KMS-11 (cell line): ENCODE results near the gene C5orf46.
"Not testable (repeated sequence)": the region's sequence is repeated elsewhere in the genome, so short reads cannot be mapped to it uniquely, and the experiment has no call there.

ENCODE experiments used
- H2AFZ ChIP-seq: fragments of 200-600 bp; sonication (generic); 2 replicates; pipeline ENCODE4 v1.6.1; 2016; ENCODE audit warnings: antibody characterized with exemption, mixed run types, low read depth
- H3K27ac ChIP-seq: fragments of 200-600 bp; sonication (generic); 2 replicates; pipeline ENCODE4 v1.6.1; 2016; ENCODE audit warnings: mild to moderate bottlenecking, mixed run types
- H3K27me3 ChIP-seq: fragments of 200-600 bp; sonication (generic); 2 replicates; pipeline ENCODE4 v1.6.1; 2017; ENCODE audit warnings: mild to moderate bottlenecking, low read depth, mixed run types, moderate library complexity; ENCODE audit not compliant: insufficient read depth
- H3K36me3 ChIP-seq: fragments of 200-600 bp; sonication (generic); 2 replicates; pipeline ENCODE4 v1.6.1; 2017; ENCODE audit warnings: mild to moderate bottlenecking, mixed run types; ENCODE audit not compliant: insufficient read depth
- H3K4me1 ChIP-seq: fragments of 200-600 bp; sonication (generic); 2 replicates; pipeline ENCODE4 v1.6.1; 2016; ENCODE audit warnings: mild to moderate bottlenecking, low read depth, mixed run types; ENCODE audit not compliant: poor library complexity, severe bottlenecking
- H3K4me2 ChIP-seq: fragments of 200-600 bp; sonication (generic); 2 replicates; pipeline ENCODE4 v1.7.0; 2016; ENCODE audit warnings: mild to moderate bottlenecking, mixed run types
- H3K4me3 ChIP-seq: fragments of 200-600 bp; sonication (generic); IDR thresholded peaks from 2 replicates; pipeline ENCODE4 v1.6.1; 2017; ENCODE audit warnings: low read depth, low read length, mixed read lengths; ENCODE audit not compliant: insufficient read depth
- H3K79me2 ChIP-seq: fragments of 200-600 bp; sonication (generic); 2 replicates; pipeline ENCODE4 v1.6.1; 2016; ENCODE audit warnings: low read depth, mixed run types; ENCODE audit not compliant: insufficient read depth
- H3K9ac ChIP-seq: fragments of 200-600 bp; sonication (generic); 2 replicates; pipeline ENCODE4 v1.6.1; 2016; ENCODE audit warnings: mild to moderate bottlenecking, mixed run types
- H4K20me1 ChIP-seq: fragments of 200-600 bp; sonication (generic); 2 replicates; pipeline ENCODE4 v1.6.1; 2016; ENCODE audit warnings: mild to moderate bottlenecking, mixed run types; ENCODE audit not compliant: insufficient read depth
- CTCF ChIP-seq: fragments of 200-600 bp; sonication (generic); conservative IDR thresholded peaks from 2 replicates; pipeline ENCODE4 v1.6.1; 2017; ENCODE audit warnings: low read depth, mild to moderate bottlenecking, antibody characterized with exemption, low read length, moderate library complexity, mixed read lengths

C5orf46 gene

GRCh38 chr5:147906326-147907095 is at the start of gene C5orf46:
Gene C5orf46, minus strand, starts transcription at chr5:147906538. Its CDS starts 37 bp downstream, at chr5:147906501.
- Histone ChIP-seq H3K4me2 (no peak within 1 kb of the TSS), H2AFZ (no peak within 1 kb of the TSS), H3K36me3 (no peaks in the 10 kb centered on the region), H3K27ac (no peak within 1 kb of the TSS), H4K20me1 (no peaks in the 10 kb centered on the region), H3K79me2 (no peaks in the 10 kb centered on the region), H3K4me3 (no peak within 1 kb of the TSS), H3K4me1 (no peaks in the 10 kb centered on the region), H3K27me3 (no peaks in the 10 kb centered on the region), H3K9ac (no peak within 1 kb of the TSS)
- TF ChIP-seq CTCF, result no peak

GRCh38 chr5:147954971-147955370 is 48.6 kb upstream of the C5orf46 start:
- H3K4me3 ChIP-seq, result no peak overlapping the region
- H4K20me1 ChIP-seq, result no peaks in the 10 kb centered on the region
- no peak overlapping the region for H3K4me2 ChIP-seq
- no peaks in the 10 kb centered on the region for H3K79me2 ChIP-seq
- H3K27me3 ChIP-seq, result no peaks in the 10 kb centered on the region
- TF ChIP-seq CTCF, result no peak
- H3K9ac ChIP-seq, result no peak overlapping the region
- no peak overlapping the region for H3K27ac ChIP-seq
- no peaks in the 10 kb centered on the region for H3K36me3 ChIP-seq
- H3K4me1 ChIP-seq, result no peaks in the 10 kb centered on the region
- no peak overlapping the region for H2AFZ ChIP-seq

GRCh38 chr5:147949711-147950573 is 43.6 kb upstream of the C5orf46 start:
- H3K36me3 ChIP-seq, result no peaks in the 10 kb centered on the region
- H3K27ac ChIP-seq, result no peak overlapping the region
- H3K27me3 ChIP-seq, result no peaks in the 10 kb centered on the region
- H4K20me1 ChIP-seq, result no peaks in the 10 kb centered on the region
- no peak overlapping the region for H2AFZ ChIP-seq
- H3K4me1 ChIP-seq, result no peaks in the 10 kb centered on the region
- no peaks in the 10 kb centered on the region for H3K79me2 ChIP-seq
- TF ChIP-seq CTCF, result peak; percentile 79
- H3K4me2 ChIP-seq, result no peak overlapping the region
- H3K4me3 ChIP-seq, result no peak overlapping the region
- H3K9ac ChIP-seq, result no peak overlapping the region

- H3K36me3 ChIP-seq, H3K4me1 ChIP-seq, H3K27me3 ChIP-seq, H3K79me2 ChIP-seq, H3K4me2 ChIP-seq, H4K20me1 ChIP-seq, H3K9ac ChIP-seq, H2AFZ ChIP-seq, H3K27ac ChIP-seq, H3K4me3 ChIP-seq: not testable (repeated sequence)
Observed at GRCh38 chr5:147946658-147947274, 40.4 kb upstream of the C5orf46 start.
